ENCODE measurements around the gene ANAPC10. TPM values are rescaled to one million over a fixed set of nuclear protein-coding genes. Genes with fewer than 3 reads are reported as not detected.

The ANAPC10 gene
- polyA plus RNA-seq, 2 of the 4 experiments (the other 2 are of a cell fraction): 16.4 to 33.8 TPM

DNA sequence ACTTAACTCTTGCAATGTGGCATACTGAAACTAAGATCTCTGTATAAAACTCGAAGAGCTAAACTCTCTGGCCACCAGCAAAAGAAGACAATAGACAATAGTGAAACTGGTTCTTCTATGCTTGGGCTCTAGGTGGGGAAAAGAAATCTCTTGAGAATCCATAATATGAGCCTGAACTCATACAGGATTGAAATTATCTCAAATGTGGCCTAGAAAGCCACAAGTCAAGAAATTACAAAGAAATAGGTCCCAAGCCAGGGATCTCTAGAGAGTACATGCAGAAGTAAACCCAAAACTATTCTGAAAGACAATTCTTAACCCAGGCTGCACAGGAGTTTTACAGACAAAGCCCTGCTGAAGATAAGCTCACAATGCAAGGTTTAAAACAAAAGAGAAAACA lies 127.4 kb downstream of the ANAPC10 start:
- Histone ChIP-seq H3K4me1 (no peaks in the 10 kb centered on the region), H3K4me2 (no peak overlapping the region), H3K9me3 (no peaks in the 10 kb centered on the region), H3K4me3 (no peak overlapping the region), H3K27ac (no peak overlapping the region)
- no peak for FAIRE-seq
- WGBS (ENCODE audit: missing lambda C conversion rate): 37% methylated on average over 1 of the region's 1 CpG
- ChIA-PET CTCF (no interaction called here), POLR2A (no interaction called here)
- ATAC-seq: no peak
- TF ChIP-seq HOXA7 (CRISPR knock-in tag; IDR thresholded peaks at IDR 0.05) (no peak), MAZ (IDR thresholded peaks at IDR 0.05; ENCODE audit: borderline replicate concordance, low read depth, low read length) (no peak), JUNB (IDR thresholded peaks at IDR 0.05) (no peak), NFE2L2 (conservative IDR thresholded peaks at IDR 0.05; ENCODE audit: low read length) (no peak), PHF8 (IDR thresholded peaks at IDR 0.05; ENCODE audit: borderline replicate concordance, low read depth) (no peak), ZNF302 (CRISPR knock-in tag; IDR thresholded peaks at IDR 0.05) (no peak), HOXB13 (CRISPR knock-in tag; IDR thresholded peaks at IDR 0.05; ENCODE audit: low read depth) (no peak), ZSCAN20 (CRISPR knock-in tag; IDR thresholded peaks at IDR 0.05) (no peak), CBX2 (IDR thresholded peaks at IDR 0.05; ENCODE audit: borderline replicate concordance, low read depth) (no peak), FOSL2 (IDR thresholded peaks at IDR 0.05) (no peak), FOSL2 (CRISPR knock-in tag; IDR thresholded peaks at IDR 0.05) (no peak), ZFP36 (IDR thresholded peaks at IDR 0.05; ENCODE audit: borderline replicate concordance, partially characterized antibody) (no peak), ESRRA (IDR thresholded peaks at IDR 0.05; ENCODE audit: borderline replicate concordance, low read length) (no peak), CBX8 (IDR thresholded peaks at IDR 0.05) (no peak)
- TF ChIP-seq, protein P1, sequence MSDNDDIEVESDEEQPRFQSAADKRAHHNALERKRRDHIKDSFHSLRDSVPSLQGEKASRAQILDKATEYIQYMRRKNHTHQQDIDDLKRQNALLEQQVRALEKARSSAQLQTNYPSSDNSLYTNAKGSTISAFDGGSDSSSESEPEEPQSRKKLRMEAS (IDR thresholded peaks at IDR 0.05): no peak
- TF ChIP-seq, protein P2, sequence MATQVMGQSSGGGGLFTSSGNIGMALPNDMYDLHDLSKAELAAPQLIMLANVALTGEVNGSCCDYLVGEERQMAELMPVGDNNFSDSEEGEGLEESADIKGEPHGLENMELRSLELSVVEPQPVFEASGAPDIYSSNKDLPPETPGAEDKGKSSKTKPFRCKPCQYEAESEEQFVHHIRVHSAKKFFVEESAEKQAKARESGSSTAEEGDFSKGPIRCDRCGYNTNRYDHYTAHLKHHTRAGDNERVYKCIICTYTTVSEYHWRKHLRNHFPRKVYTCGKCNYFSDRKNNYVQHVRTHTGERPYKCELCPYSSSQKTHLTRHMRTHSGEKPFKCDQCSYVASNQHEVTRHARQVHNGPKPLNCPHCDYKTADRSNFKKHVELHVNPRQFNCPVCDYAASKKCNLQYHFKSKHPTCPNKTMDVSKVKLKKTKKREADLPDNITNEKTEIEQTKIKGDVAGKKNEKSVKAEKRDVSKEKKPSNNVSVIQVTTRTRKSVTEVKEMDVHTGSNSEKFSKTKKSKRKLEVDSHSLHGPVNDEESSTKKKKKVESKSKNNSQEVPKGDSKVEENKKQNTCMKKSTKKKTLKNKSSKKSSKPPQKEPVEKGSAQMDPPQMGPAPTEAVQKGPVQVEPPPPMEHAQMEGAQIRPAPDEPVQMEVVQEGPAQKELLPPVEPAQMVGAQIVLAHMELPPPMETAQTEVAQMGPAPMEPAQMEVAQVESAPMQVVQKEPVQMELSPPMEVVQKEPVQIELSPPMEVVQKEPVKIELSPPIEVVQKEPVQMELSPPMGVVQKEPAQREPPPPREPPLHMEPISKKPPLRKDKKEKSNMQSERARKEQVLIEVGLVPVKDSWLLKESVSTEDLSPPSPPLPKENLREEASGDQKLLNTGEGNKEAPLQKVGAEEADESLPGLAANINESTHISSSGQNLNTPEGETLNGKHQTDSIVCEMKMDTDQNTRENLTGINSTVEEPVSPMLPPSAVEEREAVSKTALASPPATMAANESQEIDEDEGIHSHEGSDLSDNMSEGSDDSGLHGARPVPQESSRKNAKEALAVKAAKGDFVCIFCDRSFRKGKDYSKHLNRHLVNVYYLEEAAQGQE (IDR thresholded peaks at IDR 0.05): no peak
- TF ChIP-seq, protein P3, sequence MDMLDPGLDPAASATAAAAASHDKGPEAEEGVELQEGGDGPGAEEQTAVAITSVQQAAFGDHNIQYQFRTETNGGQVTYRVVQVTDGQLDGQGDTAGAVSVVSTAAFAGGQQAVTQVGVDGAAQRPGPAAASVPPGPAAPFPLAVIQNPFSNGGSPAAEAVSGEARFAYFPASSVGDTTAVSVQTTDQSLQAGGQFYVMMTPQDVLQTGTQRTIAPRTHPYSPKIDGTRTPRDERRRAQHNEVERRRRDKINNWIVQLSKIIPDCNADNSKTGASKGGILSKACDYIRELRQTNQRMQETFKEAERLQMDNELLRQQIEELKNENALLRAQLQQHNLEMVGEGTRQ (IDR thresholded peaks at IDR 0.05): no peak
- no peak for DNase-seq (ENCODE audit: low read depth in 1 of 2, low spot score in 1 of 2)

- ChIA-PET CTCF (no interaction called here), POLR2A (no interaction called here)
- no peak for ATAC-seq
- no peak for FAIRE-seq
- Histone ChIP-seq H3K4me1 (no peaks in the 10 kb centered on the region), H3K4me2 (no peak overlapping the region), H3K9me3 (no peaks in the 10 kb centered on the region), H3K27ac (no peak overlapping the region), H3K4me3 (no peak overlapping the region)
- 70% methylated on average over 2 of the region's 2 CpGs for WGBS (ENCODE audit: missing lambda C conversion rate)
- no peak for TF ChIP-seq CBX2 (IDR thresholded peaks at IDR 0.05; ENCODE audit: borderline replicate concordance, low read depth)
- TF ChIP-seq ESRRA (IDR thresholded peaks at IDR 0.05; ENCODE audit: borderline replicate concordance, low read length): no peak
- no peak for TF ChIP-seq EP300 (IDR thresholded peaks at IDR 0.05)
- TF ChIP-seq NFE2L2 (conservative IDR thresholded peaks at IDR 0.05; ENCODE audit: low read length): no peak
- no peak for TF ChIP-seq PHF8 (IDR thresholded peaks at IDR 0.05; ENCODE audit: borderline replicate concordance, low read depth)
- no peak for TF ChIP-seq MAZ (IDR thresholded peaks at IDR 0.05; ENCODE audit: borderline replicate concordance, low read depth, low read length)
- TF ChIP-seq JUN (IDR thresholded peaks at IDR 0.05): no peak
- no peak for TF ChIP-seq ATOH8 (CRISPR knock-in tag; IDR thresholded peaks at IDR 0.05; ENCODE audit: low read depth)
- no peak for TF ChIP-seq BHLHE40 (IDR thresholded peaks at IDR 0.05; ENCODE audit: low read depth, low read length)
- no peak for TF ChIP-seq FOXS1 (CRISPR knock-in tag; IDR thresholded peaks at IDR 0.05)
- no peak for TF ChIP-seq BCL3 (IDR thresholded peaks at IDR 0.05)
- no peak for TF ChIP-seq CHD4 (IDR thresholded peaks at IDR 0.05; ENCODE audit: borderline replicate concordance)
- no peak for DNase-seq (ENCODE audit: low read depth in 1 of 2, low spot score in 1 of 2)
Observed at GRCh38 chr4:144969821-144970220, 128.2 kb downstream of the ANAPC10 start.
